Sigmoid colon (tissue), 4 donors: ENCODE measurements around the gene PLA2G15.

Experiments
- EP300 ChIP-seq, 4 donors: sonication (generic); formaldehyde crosslinking; IDR thresholded peaks; one replicate each; pipeline ENCODE4 v1.6.1; 2017; ENCODE audit warnings: antibody characterized with exemption in 4 of 4
- POLR2A ChIP-seq, 2 donors: fragments of 450-650 bp; IDR thresholded peaks; one replicate each; pipeline ENCODE4 v1.6.1; 2016; ENCODE audit warnings: antibody characterized with exemption in 2 of 2, mild to moderate bottlenecking in 2 of 2, moderate library complexity in 2 of 2
- POLR2AphosphoS5 ChIP-seq, 4 donors: sonication (generic); formaldehyde crosslinking; IDR thresholded peaks; one replicate each; pipeline ENCODE4 v1.6.1; 2017; ENCODE audit warnings: antibody characterized with exemption in 4 of 4
- TF ChIP-seq, protein P1 (sequence below), 4 experiments: fragments of 450-650 bp in 3 of 4; fragments of 200-600 bp in 1 of 4; IDR thresholded peaks; one replicate each; pipeline ENCODE4 v1.5.1; 2016 to 2019; ENCODE audit warnings: antibody characterized with exemption in 4 of 4, mild to moderate bottlenecking in 3 of 4, moderate library complexity in 2 of 4

DNA sequence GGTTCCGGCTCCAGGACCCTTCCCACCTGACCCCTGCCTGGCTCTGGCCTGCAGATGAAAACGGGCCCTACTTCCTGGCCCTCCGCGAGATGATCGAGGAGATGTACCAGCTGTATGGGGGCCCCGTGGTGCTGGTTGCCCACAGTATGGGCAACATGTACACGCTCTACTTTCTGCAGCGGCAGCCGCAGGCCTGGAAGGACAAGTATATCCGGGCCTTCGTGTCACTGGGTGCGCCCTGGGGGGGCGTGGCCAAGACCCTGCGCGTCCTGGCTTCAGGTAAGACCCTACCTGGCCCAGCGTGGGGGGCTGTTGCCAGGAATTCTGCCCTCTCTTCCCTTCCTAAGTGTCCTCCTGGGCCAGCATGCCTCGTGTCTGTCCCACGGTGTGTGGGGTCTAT, 10.5 kb downstream of the PLA2G15 start:
- TF ChIP-seq, protein P1, sequence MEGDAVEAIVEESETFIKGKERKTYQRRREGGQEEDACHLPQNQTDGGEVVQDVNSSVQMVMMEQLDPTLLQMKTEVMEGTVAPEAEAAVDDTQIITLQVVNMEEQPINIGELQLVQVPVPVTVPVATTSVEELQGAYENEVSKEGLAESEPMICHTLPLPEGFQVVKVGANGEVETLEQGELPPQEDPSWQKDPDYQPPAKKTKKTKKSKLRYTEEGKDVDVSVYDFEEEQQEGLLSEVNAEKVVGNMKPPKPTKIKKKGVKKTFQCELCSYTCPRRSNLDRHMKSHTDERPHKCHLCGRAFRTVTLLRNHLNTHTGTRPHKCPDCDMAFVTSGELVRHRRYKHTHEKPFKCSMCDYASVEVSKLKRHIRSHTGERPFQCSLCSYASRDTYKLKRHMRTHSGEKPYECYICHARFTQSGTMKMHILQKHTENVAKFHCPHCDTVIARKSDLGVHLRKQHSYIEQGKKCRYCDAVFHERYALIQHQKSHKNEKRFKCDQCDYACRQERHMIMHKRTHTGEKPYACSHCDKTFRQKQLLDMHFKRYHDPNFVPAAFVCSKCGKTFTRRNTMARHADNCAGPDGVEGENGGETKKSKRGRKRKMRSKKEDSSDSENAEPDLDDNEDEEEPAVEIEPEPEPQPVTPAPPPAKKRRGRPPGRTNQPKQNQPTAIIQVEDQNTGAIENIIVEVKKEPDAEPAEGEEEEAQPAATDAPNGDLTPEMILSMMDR (IDR thresholded peaks at IDR 0.05) = no peak
- TF ChIP-seq POLR2AphosphoS5 (IDR thresholded peaks at IDR 0.05) = no peak
- no peak for TF ChIP-seq POLR2A (IDR thresholded peaks at IDR 0.05)
- no peak for TF ChIP-seq EP300 (IDR thresholded peaks at IDR 0.05)
